ENCODE measurements around the gene TMEM198.

DNA sequence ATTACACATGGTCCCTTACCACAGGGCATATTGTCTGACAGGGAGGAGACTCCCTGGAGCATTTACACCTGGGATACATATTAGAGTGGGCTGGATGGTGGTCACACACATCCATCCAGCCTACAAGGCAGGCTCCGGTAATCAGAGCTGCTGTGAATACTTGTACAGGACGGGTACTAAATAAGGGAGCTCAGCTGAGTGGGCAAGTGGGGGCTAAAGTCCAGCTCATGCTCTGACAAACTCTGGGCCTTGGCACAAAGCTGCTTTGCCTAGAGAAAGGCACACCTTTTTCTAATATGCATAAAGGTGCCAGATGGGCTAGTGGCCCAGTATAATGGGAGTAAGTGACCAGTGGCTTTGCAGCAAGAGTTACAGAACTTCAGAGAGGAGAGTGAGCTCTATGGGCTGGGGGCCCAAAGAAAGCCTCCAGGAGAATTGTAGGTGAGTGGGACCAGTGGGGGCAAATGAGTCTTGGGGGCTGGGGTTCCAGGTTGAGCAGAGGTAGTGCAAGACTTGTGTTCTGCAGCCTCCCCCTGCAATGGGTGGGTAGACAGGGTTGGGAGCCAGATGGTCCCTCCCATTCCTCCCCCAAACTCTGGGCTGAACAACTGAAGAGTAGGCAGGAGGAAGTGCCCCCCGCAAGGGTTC, 1.6 kb downstream of the TMEM198 start:
- TF ChIP-seq FOXP2 (optimal IDR thresholded peaks at IDR 0.05; ENCODE audit: control extremely low read depth, extremely low read length, insufficient read depth) (no peak), POLR2AphosphoS5 (IDR thresholded peaks at IDR 0.05; ENCODE audit: borderline replicate concordance, low read depth, low read length) (no peak)

Measured in SK-N-MC (cell line).